ENCODE measurements around the gene BLTP1.

The BLTP1 gene

GRCh38 chr4:122131562-122132157, 20.5 kb upstream of the BLTP1 start:
- no peaks in the 10 kb centered on the region for H3K27me3 ChIP-seq (ENCODE audit: insufficient read depth, low read length)
- no peaks in the 10 kb centered on the region for H3K9me3 ChIP-seq (ENCODE audit: insufficient read depth, low read depth, low read length)
- H3K27ac ChIP-seq (ENCODE audit: low read length): no peak overlapping the region
- no peak overlapping the region for H3K4me3 ChIP-seq (ENCODE audit: low read length)
- no peak overlapping the region for H3K9ac ChIP-seq (ENCODE audit: low read depth, low read length)
- H3K4me1 ChIP-seq (ENCODE audit: insufficient read depth, low read length): no peaks in the 10 kb centered on the region; the same call in 1 of the 2 replicates
- no peaks in the 10 kb centered on the region for H3K36me3 ChIP-seq (ENCODE audit: insufficient read depth, low read depth, low read length)

- H3K36me3 ChIP-seq (ENCODE audit: insufficient read depth, low read depth, low read length): no peaks in the 10 kb centered on the region
- H3K9me3 ChIP-seq (ENCODE audit: insufficient read depth, low read depth, low read length): no peaks in the 10 kb centered on the region
- H3K27ac ChIP-seq (ENCODE audit: low read length): no peak overlapping the region
- H3K4me1 ChIP-seq (ENCODE audit: insufficient read depth, low read length): no peaks in the 10 kb centered on the region; the same call in 1 of the 2 replicates
- no peak overlapping the region for H3K4me3 ChIP-seq (ENCODE audit: low read length)
- H3K27me3 ChIP-seq (ENCODE audit: insufficient read depth, low read length): no peaks in the 10 kb centered on the region
- H3K9ac ChIP-seq (ENCODE audit: low read depth, low read length): no peak overlapping the region
These were observed 19.2 kb upstream of the BLTP1 start for GRCh38 chr4:122132891-122133290.

GRCh38 chr4:122139139-122139538, 13.0 kb upstream of the BLTP1 start:
- Histone ChIP-seq H3K27ac (ENCODE audit: low read length) (no peak overlapping the region), H3K9me3 (ENCODE audit: insufficient read depth, low read depth, low read length) (no peaks in the 10 kb centered on the region), H3K9ac (ENCODE audit: low read depth, low read length) (no peak overlapping the region), H3K4me3 (ENCODE audit: low read length) (no peak overlapping the region), H3K36me3 (ENCODE audit: insufficient read depth, low read depth, low read length) (no peaks in the 10 kb centered on the region), H3K4me1 (ENCODE audit: insufficient read depth, low read length) (no peaks in the 10 kb centered on the region), H3K27me3 (ENCODE audit: insufficient read depth, low read length) (no peaks in the 10 kb centered on the region)

GRCh38 chr4:122140834-122141233, 11.3 kb upstream of the BLTP1 start:
- no peak overlapping the region for H3K27ac ChIP-seq (ENCODE audit: low read length)
- no peaks in the 10 kb centered on the region for H3K4me1 ChIP-seq (ENCODE audit: insufficient read depth, low read length)
- H3K4me3 ChIP-seq (ENCODE audit: low read length): no peak overlapping the region
- no peak overlapping the region for H3K9ac ChIP-seq (ENCODE audit: low read depth, low read length)
- H3K36me3 ChIP-seq (ENCODE audit: insufficient read depth, low read depth, low read length): no peaks in the 10 kb centered on the region
- no peaks in the 10 kb centered on the region for H3K9me3 ChIP-seq (ENCODE audit: insufficient read depth, low read depth, low read length)
- no peaks in the 10 kb centered on the region for H3K27me3 ChIP-seq (ENCODE audit: insufficient read depth, low read length)

- no peaks in the 10 kb centered on the region for H3K36me3 ChIP-seq (ENCODE audit: insufficient read depth, low read depth, low read length)
- no peaks in the 10 kb centered on the region for H3K27me3 ChIP-seq (ENCODE audit: insufficient read depth, low read length)
- H3K4me1 ChIP-seq (ENCODE audit: insufficient read depth, low read length): no peaks in the 10 kb centered on the region
- no peaks in the 10 kb centered on the region for H3K9me3 ChIP-seq (ENCODE audit: insufficient read depth, low read depth, low read length)
- H3K4me3 ChIP-seq (ENCODE audit: low read length): no peak overlapping the region
- H3K27ac ChIP-seq (ENCODE audit: low read length): no peak overlapping the region
- H3K9ac ChIP-seq (ENCODE audit: low read depth, low read length): no peak overlapping the region
These were observed 9.4 kb upstream of the BLTP1 start for GRCh38 chr4:122142687-122143086.

GRCh38 chr4:122146652-122147051, 5.5 kb upstream of the BLTP1 start:
- Histone ChIP-seq H3K27ac (ENCODE audit: low read length) (no peak overlapping the region), H3K27me3 (ENCODE audit: insufficient read depth, low read length) (no peaks in the 10 kb centered on the region), H3K9me3 (ENCODE audit: insufficient read depth, low read depth, low read length) (no peaks in the 10 kb centered on the region), H3K9ac (ENCODE audit: low read depth, low read length) (no peak overlapping the region), H3K36me3 (ENCODE audit: insufficient read depth, low read depth, low read length) (no peaks in the 10 kb centered on the region), H3K4me1 (ENCODE audit: insufficient read depth, low read length) (no peaks in the 10 kb centered on the region), H3K4me3 (ENCODE audit: low read length) (no peak overlapping the region)

- Histone ChIP-seq H3K9me3 (ENCODE audit: insufficient read depth, low read depth, low read length) (no peaks in the 10 kb centered on the region), H3K4me1 (ENCODE audit: insufficient read depth, low read length) (peaks cover 4% of the 10 kb centered on the region)
These were observed 1.2 kb upstream of the BLTP1 start for GRCh38 chr4:122150931-122151330.

GRCh38 chr4:122152711-122153226, 638 bp downstream of the BLTP1 start:
- peak overlapping the region; percentile 80 for H3K9ac ChIP-seq (ENCODE audit: low read depth, low read length)
- peak overlapping the region; percentile 99 for H3K4me3 ChIP-seq (ENCODE audit: low read length)
- H3K27ac ChIP-seq (ENCODE audit: low read length): peak overlapping the region; percentile 39
- peaks cover 25% of the 10 kb centered on the region for H3K36me3 ChIP-seq (ENCODE audit: insufficient read depth, low read depth, low read length)
- H3K9me3 ChIP-seq (ENCODE audit: insufficient read depth, low read depth, low read length): 0 out of 2 replicates have a peak, but pooled peaks cover 3% of the 10 kb centered on the region
- H3K4me1 ChIP-seq (ENCODE audit: insufficient read depth, low read length): peaks cover 4% of the 10 kb centered on the region
- H3K27me3 ChIP-seq (ENCODE audit: insufficient read depth, low read length): no peaks in the 10 kb centered on the region

More at GRCh38 chr4:122150931-122151330, 1.2 kb upstream of the BLTP1 start:
- H3K36me3 ChIP-seq (ENCODE audit: insufficient read depth, low read depth, low read length): peaks cover 7% of the 10 kb centered on the region; the same call in 1 of the 2 replicates
- H3K4me3 ChIP-seq (ENCODE audit: low read length): no peak overlapping the region
- H3K27me3 ChIP-seq (ENCODE audit: insufficient read depth, low read length): no peaks in the 10 kb centered on the region
- H3K27ac ChIP-seq (ENCODE audit: low read length): no peak overlapping the region
- H3K9ac ChIP-seq (ENCODE audit: low read depth, low read length): no peak overlapping the region

- peaks cover 28% of the 10 kb centered on the region for H3K36me3 ChIP-seq (ENCODE audit: insufficient read depth, low read depth, low read length)
- H3K9me3 ChIP-seq (ENCODE audit: insufficient read depth, low read depth, low read length): 0 out of 2 replicates have a peak, but pooled peaks cover 3% of the 10 kb centered on the region
- no peak overlapping the region for H3K9ac ChIP-seq (ENCODE audit: low read depth, low read length)
- H3K27ac ChIP-seq (ENCODE audit: low read length): no peak overlapping the region
- no peaks in the 10 kb centered on the region for H3K27me3 ChIP-seq (ENCODE audit: insufficient read depth, low read length)
- H3K4me1 ChIP-seq (ENCODE audit: insufficient read depth, low read length): peaks cover 4% of the 10 kb centered on the region
- no peak overlapping the region for H3K4me3 ChIP-seq (ENCODE audit: low read length)
These were observed 4.7 kb downstream of the BLTP1 start for GRCh38 chr4:122156819-122157218.

GRCh38 chr4:122163301-122163700, 11.2 kb downstream of the BLTP1 start:
- no peaks in the 10 kb centered on the region for H3K9me3 ChIP-seq (ENCODE audit: insufficient read depth, low read depth, low read length)
- H3K27me3 ChIP-seq (ENCODE audit: insufficient read depth, low read length): no peaks in the 10 kb centered on the region
- H3K27ac ChIP-seq (ENCODE audit: low read length): no peak overlapping the region
- H3K36me3 ChIP-seq (ENCODE audit: insufficient read depth, low read depth, low read length): no peaks in the 10 kb centered on the region
- no peak overlapping the region for H3K4me3 ChIP-seq (ENCODE audit: low read length)
- H3K9ac ChIP-seq (ENCODE audit: low read depth, low read length): no peak overlapping the region
- H3K4me1 ChIP-seq (ENCODE audit: insufficient read depth, low read length): no peaks in the 10 kb centered on the region

GRCh38 chr4:122163767-122164166, 11.6 kb downstream of the BLTP1 start:
- H3K9me3 ChIP-seq (ENCODE audit: insufficient read depth, low read depth, low read length): no peaks in the 10 kb centered on the region
- H3K4me1 ChIP-seq (ENCODE audit: insufficient read depth, low read length): no peaks in the 10 kb centered on the region
- no peak overlapping the region for H3K27ac ChIP-seq (ENCODE audit: low read length)
- no peaks in the 10 kb centered on the region for H3K27me3 ChIP-seq (ENCODE audit: insufficient read depth, low read length)
- H3K4me3 ChIP-seq (ENCODE audit: low read length): no peak overlapping the region
- H3K9ac ChIP-seq (ENCODE audit: low read depth, low read length): no peak overlapping the region
- H3K36me3 ChIP-seq (ENCODE audit: insufficient read depth, low read depth, low read length): no peaks in the 10 kb centered on the region

GRCh38 chr4:122167369-122167768, 15.2 kb downstream of the BLTP1 start:
- Histone ChIP-seq H3K4me1 (ENCODE audit: insufficient read depth, low read length) (no peaks in the 10 kb centered on the region), H3K4me3 (ENCODE audit: low read length) (no peak overlapping the region), H3K27ac (ENCODE audit: low read length) (no peak overlapping the region), H3K9ac (ENCODE audit: low read depth, low read length) (no peak overlapping the region), H3K9me3 (ENCODE audit: insufficient read depth, low read depth, low read length) (no peaks in the 10 kb centered on the region), H3K36me3 (ENCODE audit: insufficient read depth, low read depth, low read length) (no peaks in the 10 kb centered on the region), H3K27me3 (ENCODE audit: insufficient read depth, low read length) (no peaks in the 10 kb centered on the region)
